CD4-positive, alpha-beta T cell treated with Interleukin-15 for 4 hours (primary cell): ENCODE measurements around the gene SCD5.

ENCODE experiments used
- DNase-seq: peaks from one replicate; pipeline ENCODE4 v3.0.0-alpha.2; 2020; ENCODE audit warnings: low spot score

The SCD5 gene

DNA sequence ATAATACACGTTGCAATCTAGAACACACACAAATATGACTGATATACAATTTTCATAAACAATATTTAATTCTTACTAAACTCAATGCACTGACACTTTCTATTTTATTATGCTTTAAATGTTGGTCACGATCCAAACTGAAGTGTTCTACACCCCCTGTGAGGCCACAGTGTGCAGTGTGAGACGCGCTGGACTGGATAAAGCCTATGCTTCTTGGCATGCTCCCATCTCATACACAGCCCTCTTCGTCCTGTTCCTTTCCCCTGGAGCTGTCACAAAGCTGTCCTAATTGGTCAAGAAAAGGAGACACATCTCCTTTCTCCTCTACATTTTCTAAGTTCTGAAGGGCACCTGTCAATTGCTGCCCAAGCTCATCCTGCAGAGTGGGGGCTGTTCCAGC lies 72.0 kb downstream of the SCD5 start:
- DNase-seq: no peak

DNA sequence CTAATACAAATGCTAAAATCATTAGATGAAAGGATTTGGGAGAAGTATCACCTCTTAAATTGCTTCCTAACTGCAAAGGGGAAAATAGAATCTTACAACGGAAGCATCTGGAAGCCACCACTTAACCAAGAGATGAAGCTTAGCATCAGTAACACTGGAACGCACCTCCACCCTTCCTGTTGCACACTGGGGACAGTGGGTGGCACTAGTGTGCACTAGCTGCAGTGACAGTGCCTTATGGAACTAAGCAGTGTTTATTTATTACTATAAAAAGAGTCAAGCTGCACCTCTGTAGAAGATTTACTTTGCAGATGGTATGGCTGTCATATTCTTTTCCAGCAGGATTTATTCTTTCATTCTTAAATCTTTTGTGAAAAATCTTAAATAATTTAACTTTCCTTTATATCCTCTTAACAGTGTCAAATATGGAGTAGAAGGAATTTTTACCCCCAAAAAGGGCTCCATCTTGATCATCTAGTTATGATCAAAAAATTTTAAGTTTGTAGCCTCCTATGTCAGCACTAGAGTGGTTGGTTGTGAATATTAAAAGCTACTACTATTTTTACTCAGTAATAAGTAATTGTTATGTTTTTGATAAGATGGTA lies 76.7 kb downstream of the SCD5 start:
- peak; percentile 2 for DNase-seq

DNA sequence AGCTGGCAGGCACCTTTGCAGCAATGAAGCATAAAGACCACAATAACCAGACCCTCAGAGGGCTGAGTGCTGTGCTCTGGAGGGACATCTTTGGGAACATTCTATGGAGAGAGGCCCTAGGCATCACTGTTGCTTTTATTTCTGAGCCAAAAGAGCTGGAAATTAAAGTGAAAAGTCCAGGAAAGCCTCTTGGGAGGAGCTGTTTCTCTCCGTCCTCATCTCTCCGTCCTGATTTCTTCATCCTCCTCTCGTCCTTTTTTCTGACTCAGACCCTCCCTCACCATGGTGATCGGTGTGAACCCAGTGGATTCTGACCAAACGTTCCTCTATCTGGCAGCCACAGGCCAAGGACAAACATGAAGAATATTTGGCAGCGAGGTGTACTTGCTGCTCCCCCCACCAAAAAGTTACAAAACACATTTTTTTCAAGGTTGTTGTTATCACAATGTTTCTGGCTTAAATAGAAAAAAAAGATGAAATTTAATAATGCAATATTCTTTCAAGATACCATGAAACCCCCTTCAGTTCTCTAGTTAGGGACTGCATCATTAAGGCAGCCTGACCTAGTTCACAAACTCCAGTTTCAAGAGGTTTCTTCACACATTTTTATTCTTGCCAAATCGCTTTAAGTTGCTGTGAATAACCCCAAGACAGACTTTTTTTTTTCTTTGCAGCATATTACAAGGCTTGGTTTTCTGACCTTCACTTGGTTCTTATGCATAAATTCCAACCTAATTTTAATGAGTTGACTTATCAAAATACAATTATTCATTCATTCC lies 80.2 kb downstream of the SCD5 start:
- no peak for DNase-seq

DNA sequence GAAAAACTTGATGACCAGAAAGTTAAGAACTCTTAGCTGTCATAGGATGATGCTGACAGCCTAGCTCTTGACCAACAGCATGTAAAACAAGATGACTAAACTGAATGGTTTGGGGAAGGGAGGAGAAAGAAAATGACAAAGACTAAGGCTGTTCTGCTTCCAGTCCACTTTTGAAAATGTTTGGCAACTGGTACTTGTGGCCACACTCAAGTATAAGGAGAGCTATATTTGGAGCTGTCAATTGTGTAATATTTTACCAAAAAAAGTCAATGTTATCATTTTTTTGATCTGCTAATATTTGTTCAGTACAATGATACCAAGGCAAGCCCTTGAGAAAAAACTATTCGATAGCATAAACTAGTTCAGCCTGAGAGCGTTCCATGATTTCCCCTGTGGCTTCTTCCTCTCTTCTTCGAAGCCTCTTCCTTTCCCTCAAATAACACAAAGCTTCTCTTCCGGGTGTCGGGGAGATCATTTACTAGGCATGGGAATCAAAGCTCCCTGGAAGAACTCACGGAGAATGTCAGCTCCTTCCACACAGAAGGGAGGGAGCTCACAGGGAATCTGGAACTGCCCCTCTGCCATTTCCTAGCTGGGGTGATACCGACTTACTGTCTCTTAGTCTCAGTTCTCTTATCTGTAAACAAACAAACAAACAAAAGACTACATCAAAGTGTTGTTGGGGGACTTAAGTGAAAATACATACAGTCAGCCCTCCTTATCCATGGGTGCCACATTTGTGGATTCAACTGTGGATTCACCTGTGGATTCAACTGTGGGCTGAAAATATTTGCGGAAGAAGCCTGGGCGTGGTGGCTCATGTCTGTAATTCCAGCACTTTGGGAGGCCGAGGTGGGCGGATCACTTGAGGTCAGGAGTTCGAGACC lies 82.6 kb downstream of the SCD5 start:
- DNase-seq: no peak

DNA sequence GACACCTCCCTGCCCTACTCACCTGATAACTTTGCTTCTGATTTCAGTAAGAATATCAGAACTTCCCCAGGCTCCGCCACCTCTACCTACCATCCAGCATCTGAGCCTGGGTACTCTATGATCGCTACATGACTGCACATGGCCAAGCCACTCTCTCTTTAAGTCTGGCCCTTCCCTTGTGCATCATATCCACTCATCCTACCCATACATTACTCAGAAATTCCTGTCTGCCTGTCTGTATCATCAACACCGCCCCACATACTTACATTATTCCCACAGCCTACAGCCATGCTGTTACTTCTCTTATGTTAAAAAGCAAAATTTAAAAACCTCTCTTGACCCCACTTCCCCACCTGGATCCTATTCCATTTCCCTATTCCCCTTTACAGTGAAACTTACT lies 84.7 kb downstream of the SCD5 start:
- DNase-seq: no peak

DNA sequence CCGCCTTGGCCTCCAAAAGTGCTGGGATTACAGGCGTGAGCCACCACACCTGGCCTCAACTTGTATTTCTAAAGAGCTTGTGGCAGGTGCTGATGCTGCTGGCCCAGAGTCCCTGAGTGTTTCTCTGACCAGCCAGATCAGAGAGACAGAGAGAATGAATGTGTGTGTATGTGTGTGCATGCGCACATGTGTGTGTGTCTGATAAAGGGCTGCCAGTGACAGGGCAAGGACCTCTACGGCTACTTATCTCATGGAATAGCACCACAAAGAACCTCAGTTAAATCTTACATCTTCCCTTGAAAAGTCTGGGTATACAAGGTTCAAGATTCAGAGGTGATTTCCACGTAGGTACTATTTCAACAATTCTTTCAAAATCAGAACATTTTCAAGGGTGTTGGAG lies 86.0 kb downstream of the SCD5 start:
- DNase-seq: no peak

DNA sequence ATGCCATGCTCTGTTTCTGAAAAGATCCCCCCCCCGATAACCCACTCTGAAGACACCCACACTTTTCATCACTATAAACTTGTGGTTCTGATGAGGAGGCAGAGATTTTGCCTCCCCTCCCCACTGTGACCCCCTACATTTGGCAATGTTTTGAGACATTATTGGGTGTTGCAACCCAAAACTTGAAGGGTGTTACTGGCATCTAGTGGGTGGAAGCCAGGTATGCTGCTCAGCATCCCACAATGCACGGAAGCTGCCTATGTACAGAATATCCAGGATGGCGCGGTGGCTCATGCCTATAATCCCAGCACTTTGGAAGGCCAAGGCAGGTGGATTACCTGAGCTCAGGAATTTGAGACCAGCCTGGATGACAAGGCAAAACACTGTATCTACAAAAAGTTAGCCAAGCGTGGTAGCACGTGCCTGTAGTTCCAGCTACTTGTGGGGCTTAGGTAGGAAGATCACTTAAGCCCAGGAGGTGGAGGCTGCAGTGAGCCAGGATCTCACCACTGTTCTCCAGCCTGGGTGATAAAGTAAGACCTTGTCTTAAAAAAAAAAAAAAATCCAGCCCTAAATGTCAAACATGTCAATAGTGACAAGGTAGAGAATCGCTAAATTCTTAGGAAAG lies 87.3 kb downstream of the SCD5 start:
- DNase-seq: no peak

DNA sequence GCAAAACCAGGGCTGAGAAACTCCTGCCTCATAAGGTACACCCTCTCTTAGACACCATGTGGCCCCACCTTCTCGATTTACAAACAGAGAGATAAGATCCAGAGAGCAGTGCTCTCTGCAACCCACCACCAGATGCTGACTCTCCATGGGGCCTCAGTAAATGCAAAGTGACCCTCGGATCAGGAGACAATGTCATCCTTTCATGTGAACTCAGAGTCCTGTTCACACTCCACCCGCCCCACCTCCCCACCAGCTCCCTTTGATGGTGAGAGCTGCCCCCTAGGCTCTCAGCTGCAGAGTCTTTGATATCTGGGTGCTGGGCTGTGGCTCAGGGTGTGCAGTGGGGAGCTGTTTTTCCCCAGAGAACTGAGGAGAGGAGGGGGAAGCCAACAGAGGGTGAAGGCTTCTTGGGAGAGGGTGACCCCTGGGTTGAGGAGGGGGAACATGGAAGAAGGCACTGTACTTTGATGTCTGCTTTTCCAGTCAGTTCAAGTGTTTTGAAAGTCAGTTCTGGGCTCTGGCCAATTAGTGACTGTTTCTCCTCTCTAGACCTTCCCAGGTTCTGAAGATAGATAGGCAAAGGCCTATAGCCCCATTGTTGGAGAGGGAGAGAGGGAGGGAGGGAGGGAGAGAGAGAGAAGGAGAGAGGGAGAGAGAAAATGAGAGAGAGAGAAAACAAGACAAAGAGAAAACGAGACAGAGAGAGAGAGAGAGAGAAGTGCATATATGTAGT lies 88.2 kb downstream of the SCD5 start:
- no peak for DNase-seq

DNA sequence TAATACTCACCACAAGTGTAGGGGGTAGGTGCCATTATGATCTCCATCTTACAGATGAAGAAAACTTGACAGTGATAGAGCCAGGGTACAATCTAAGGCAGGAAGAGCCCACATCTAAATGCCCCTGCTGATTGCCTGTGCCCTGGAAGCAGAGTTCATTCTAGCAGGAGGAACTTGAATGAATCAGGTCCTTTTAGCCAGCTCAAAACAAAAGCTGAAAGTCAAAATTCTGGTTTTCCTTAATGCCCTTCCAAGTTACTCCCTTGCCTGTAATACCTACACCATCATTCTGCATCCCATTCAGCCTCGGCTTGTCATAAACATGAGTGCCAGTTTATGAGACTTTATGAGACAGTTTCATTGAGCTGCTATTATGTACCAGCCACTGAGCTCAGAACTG lies 89.6 kb downstream of the SCD5 start:
- no peak for DNase-seq

DNA sequence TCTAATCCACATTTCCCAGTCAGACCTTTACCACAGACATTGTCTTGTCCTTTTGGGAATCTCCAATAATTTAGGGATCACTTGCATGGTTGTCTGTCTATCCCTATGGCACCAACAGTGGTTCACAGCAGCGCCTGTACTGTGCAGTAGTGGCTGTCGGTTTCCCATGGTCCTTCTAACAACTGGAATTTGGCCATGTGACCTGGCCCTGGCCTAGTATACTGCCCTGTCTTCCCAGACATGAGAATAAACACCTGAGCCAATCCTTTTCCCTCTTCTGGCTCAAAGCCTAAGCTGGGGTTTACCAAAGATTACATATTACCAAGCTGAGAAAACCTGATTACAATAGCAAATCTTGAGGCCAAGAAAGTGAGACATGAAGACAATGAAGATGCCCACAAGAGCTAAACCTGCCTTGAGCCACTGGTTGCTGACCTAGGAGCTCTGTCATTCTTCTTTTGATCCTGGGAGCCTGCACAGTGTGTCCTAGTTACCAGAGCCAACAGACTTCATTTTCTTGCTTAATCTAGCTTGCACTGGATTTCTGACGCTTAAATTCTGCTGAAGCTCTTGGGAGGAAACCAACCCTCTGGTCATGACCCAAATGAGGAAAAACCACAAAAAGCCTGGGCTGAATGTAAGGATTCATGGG lies 92.1 kb downstream of the SCD5 start:
- DNase-seq: no peak

DNA sequence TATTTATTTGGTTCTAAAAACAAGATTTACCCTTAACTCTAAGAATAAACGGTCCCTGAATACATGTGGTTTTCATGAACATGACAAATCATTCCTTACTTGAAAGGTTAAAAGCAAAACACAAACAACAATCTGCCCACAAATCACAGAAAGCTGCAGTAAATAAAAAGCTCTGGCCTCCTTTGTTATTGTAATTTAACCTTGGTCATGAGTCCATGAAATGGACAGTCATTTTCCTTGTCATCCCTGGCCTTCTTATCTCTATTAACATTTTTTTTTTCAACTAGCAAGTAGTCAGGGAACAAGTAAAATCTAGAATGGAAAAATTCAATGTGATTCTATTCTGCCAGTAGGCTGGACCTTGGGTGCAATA lies 92.7 kb downstream of the SCD5 start:
- no peak for DNase-seq

DNA sequence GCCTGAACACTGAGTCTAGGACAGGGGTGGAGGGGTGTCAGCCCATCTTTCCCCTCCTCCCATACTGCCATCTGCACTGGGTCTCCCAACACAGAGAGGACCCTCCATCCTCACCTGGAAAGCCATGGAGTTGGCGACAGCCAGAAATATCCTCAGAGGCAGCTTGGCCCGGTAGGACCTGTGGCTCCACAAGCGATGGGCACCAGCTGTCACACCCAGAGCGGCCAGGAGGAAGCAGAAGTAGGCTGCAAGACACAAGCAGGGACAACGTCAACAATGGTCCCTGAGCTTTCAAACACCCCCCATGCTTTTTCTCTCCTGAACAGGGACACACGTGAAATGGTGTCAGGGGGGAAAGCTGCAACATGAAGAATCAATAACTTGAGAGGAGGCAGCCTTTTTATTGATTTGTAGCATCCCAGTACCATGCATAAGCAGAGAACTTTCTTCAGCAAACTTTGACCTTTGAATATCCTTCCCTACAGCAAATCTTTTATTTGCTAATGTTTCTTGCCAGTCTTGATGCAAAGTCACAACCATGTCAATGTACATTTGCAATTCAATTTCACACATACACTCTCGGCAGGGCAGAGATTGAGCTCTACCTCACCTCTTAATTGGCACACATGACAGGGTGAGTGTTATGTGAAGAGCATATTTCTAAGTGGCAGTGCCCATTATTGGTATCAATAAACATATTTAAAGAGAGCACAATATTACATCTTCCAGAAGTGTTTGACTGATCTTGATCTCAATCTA lies 93.2 kb downstream of the SCD5 start:
- DNase-seq: no peak

DNA sequence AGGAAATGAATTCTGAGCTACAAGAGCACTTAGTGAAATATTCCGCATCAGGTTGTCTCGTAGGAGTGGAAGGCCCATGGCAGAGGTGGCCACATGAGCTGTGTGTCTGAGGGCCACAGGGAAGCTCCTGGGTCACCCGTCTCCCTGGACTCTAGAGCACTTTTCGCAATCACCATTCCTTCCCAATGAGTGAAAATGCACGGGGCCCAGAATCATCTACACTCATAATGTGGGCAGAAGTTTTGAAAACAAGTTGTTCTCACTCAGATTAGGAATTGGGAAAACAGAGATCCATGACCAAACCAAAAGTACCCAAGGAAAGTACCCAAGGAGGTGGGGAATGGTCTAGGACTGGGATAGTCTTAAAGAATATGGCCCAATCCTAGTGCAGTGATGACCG lies 94.4 kb downstream of the SCD5 start:
- DNase-seq: no peak

DNA sequence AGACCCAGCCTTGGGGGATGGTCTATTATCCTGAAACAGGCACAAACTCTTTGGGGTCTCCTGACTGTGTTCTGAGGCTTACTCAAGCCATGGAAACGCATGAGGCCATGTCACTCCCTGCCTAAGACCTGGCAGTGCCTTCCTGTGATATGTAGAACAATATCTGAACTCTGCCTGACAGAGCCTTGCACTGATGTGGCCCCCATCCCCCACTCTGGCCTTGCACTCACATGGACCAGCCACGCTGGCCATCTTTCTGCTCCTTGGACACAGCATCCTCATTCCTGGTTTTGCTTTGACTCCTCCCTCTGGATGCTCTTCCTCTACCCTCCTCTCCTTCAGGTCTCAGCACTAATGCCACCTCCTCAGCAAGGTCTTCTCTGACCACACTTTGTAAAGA lies 100.2 kb downstream of the SCD5 start:
- DNase-seq: no peak

DNA sequence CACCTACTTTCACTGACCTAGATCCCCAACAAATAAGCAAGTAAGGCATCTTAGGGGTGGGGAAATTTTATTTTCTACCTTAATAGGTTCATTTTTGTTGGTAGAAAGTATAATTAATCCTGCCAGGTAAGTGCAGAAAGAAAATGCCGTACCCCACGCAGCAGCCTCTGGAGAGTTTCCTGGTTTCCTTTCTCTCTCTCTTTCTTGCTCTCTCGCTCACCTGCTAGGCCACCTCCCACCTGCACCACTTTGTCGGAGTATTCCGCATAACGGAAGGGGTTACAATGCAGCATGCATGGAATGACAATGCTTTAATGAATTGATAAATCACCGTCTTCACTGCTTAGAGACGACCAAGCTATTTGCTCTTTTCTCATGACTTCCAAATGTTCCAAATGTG lies 101.0 kb downstream of the SCD5 start:
- DNase-seq: no peak

DNA sequence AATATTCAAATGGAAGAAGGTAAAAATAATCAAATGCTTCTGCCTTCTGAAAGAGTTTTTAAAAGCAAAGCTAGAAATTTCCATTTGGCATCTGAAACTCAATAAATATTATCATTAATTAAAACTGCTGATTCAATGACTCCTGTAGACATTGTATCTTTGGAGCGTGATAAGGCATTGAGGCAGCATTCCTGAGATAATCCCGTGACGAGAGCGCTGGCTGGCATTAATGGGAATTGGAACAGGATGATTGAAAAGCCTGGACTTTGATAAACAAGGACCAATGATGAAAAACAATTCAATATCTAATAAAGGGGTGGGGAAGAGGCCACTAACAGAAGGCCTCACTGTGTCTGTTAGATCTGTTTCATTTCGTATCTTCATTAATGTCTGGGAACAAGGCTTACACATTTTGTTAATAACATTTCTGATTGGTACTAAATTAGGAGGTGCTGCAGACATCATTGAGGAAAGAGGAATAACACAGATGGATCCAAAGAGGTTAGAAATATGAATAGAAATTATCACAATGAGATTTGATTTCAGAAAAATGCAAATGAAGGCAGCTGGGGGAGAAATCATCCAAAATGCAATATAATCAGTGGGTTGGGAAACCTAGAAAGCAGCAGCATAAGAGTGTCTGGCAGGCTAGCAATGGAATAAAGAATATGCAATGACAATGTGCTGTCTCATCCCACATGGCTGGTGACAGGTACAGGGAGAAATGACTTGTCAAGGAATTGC lies 102.3 kb downstream of the SCD5 start:
- no peak for DNase-seq

DNA sequence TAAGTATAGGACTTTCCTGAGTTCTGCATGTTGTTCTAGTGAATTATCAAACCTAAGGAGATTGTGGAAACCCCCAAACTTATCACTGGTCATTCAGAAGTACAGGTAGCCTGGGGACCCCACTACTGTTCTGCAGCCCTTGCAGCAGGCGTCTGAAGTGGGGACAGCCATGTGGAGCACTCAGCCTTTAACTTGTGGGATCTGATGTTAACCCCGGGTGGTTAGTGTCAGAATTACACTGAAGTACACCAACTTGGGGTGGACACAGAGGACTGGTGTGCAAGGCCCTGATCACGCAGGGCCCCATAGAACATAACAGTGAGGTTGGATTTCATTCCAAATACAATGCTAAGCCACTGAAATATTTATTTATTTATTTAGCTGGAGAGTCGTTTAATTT lies 103.7 kb downstream of the SCD5 start:
- no peak for DNase-seq

DNA sequence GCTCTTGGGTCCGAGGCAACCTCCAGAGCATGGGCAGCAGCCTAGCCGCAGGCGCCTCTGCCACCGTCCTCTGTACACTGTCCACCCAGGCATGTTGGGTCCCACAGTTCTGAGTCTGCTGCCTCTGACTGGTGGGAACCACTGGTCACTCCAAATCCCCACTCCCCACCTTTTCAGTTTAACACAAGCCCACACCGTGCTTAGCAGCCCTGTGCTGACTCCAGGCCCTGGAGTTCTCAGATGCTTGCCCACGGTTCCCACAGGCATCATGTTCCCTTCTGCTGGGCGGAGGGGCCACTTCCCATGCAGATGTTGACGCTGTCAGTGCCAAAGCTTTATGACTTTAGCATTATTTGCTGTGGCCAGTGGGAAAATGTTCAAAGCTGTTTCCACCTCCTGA lies 104.5 kb downstream of the SCD5 start:
- no peak for DNase-seq

DNA sequence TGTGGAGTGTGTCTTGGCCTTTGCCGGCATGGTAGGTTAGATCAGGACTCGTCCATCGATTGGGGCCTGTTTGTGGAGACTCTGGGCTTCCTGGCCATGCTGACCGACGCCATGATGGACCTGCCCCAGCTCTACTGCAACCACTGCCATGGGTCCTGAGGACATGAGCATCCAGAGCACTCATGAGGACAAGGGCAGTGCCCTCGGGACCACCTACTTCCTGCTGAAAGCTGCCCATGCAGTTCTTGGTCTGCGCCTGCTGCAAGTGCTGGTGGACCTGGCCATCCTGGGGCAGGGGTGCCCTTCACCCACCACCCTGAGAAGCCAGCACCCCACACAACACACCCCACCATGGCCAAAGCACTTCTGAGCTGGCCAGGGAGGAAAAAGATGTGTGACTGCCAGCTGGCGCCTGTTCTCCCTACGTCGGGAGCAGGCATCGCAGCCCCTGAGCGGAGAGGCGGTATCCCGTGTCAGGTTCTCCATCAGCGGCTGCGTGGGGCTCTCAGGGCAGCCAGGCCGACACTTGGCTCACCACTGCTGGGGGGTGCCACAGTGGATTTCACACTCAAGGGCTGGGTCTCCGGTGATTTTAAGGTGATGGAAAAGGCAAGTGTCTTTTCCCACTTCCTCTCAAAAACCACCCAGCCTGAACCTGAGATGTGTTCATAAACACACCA lies 106.4 kb downstream of the SCD5 start:
- DNase-seq: no peak
